Measurements from ENCODE around the gene ACVR1B. TPM values are rescaled to one million over a fixed set of nuclear protein-coding genes. Genes with fewer than 3 reads are reported as not detected.

The ACVR1B gene
- total and polyA plus RNA-seq, 2 of the 8 experiments (the other 6 are each of a cell fraction or from before 2014, with no cell fraction given): 16.0 to 19.2 TPM

GRCh38 chr12:52020539-52021336, 69.2 kb downstream of the ACVR1B start:
- H2BK20ac ChIP-seq (ENCODE audit: low read length): no peak overlapping the region
- H3K56ac ChIP-seq (replicated peaks; ENCODE audit: insufficient read length, low read depth, low read length): no peak overlapping the region
- H3K9me3 ChIP-seq (ENCODE audit: insufficient read depth in 2 of 2, low read depth in 1 of 2, low read length in 1 of 2): no peaks in the 10 kb centered on the region
- 32% methylated on average over 9 of the region's 9 CpGs; no CpG with 5 or more reads in 1 of the 2 experiments for WGBS, 2 experiments (ENCODE audit: extremely low coverage in 1 of 2, insufficient coverage in 1 of 2, insufficient read length in 1 of 2, insufficient replicate concordance in 2 of 2, low coverage in 1 of 2, low lambda C conversion rate in 2 of 2, missing lambda C conversion rate in 1 of 2)
- no peak overlapping the region for H3K4ac ChIP-seq (replicated peaks; ENCODE audit: insufficient read length, low read depth, low read length)
- no peaks in the 10 kb centered on the region for H4K20me1 ChIP-seq (replicated peaks in 1 of 2; ENCODE audit: control insufficient read depth in 1 of 2, insufficient read depth in 2 of 2, low read length in 2 of 2)
- H3K9ac ChIP-seq (replicated peaks in 1 of 4; ENCODE audit: extremely low read depth in 1 of 4, low read depth in 3 of 4, low read length in 3 of 4): no peak overlapping the region
- H4K8ac ChIP-seq (ENCODE audit: extremely low read depth, insufficient read depth, low read length): no peak overlapping the region; the same call in 1 of the 2 replicates
- no peak overlapping the region for H3K23ac ChIP-seq (ENCODE audit: insufficient read length)
- H2BK15ac ChIP-seq (ENCODE audit: low read length): 0 out of 2 replicates have a peak overlapping the region, but pooled peaks have one; percentile 72
- H3K18ac ChIP-seq (ENCODE audit: extremely low read depth, low read length): no peak overlapping the region; the same call in 1 of the 2 replicates
- no peaks in the 10 kb centered on the region for H3K36me3 ChIP-seq (ENCODE audit: control insufficient read depth in 2 of 4, insufficient read depth in 4 of 4, low read length in 3 of 4)
- CTCF ChIA-PET (ENCODE audit: partially characterized antibody): interaction anchor here (0.5 to 22.7 kb wide), 25 partner anchors 10 to 816 kb away, joined by 3 to 1249 read pairs (median 5); partner anchors contain the start of genes ATG101, NR4A1, SMIM41 and TAMALIN
- H3K27ac ChIP-seq (ENCODE audit: low read depth, low read length): no peak overlapping the region
- H4K91ac ChIP-seq (replicated peaks; ENCODE audit: insufficient read length, low read length): no peak overlapping the region
- 0 out of 2 replicates have a peak overlapping the region, but pooled peaks have one; percentile 24 for H2AK5ac ChIP-seq (ENCODE audit: low read depth, low read length)
- H3K14ac ChIP-seq (ENCODE audit: insufficient read length): no peak overlapping the region
- H3K79me1 ChIP-seq (ENCODE audit: low read depth, low read length): no peaks in the 10 kb centered on the region
- no peak overlapping the region for H2BK5ac ChIP-seq (ENCODE audit: low read depth, low read length)
- 0 out of 2 replicates have a peak overlapping the region, but pooled peaks have one; percentile 27 for H2BK12ac ChIP-seq (ENCODE audit: low read depth, low read length)
- H3K79me2 ChIP-seq (ENCODE audit: control insufficient read depth in 1 of 2, insufficient read depth in 2 of 2, low read length in 2 of 2): no peaks in the 10 kb centered on the region
- H4K5ac ChIP-seq (ENCODE audit: insufficient read length, low read depth, low read length): no peak overlapping the region
- FAIRE-seq (peak; percentile 28), DNase-seq (ENCODE audit: low read depth in 1 of 2, low spot score in 2 of 2) (peak; percentile 57 to 86)
- H3K27me3 ChIP-seq (replicated peaks in 1 of 4; ENCODE audit: control insufficient read depth in 3 of 4, extremely low read depth in 1 of 4, insufficient read depth in 3 of 4, low read length in 3 of 4): peaks cover 2 to 39% (median 21%) of the 10 kb centered on the region in 4 experiments
- H2AFZ ChIP-seq (ENCODE audit: low read length): 0 out of 2 replicates have a peak overlapping the region, but pooled peaks have one; percentile 27
- no peak overlapping the region for H2BK120ac ChIP-seq (replicated peaks; ENCODE audit: low read depth, low read length)
- peak overlapping the region; percentile 44 to 49; a peak in 3 of 4 replicates for H3K4me2 ChIP-seq (ENCODE audit: insufficient read depth in 1 of 2, low read depth in 2 of 2, low read length in 2 of 2)
- peaks cover 7% of the 10 kb centered on the region for H3K23me2 ChIP-seq (ENCODE audit: low read depth, low read length)
- peak overlapping the region in 1 of 4 experiments; percentile 39; a peak in 2 of 8 replicates for H3K4me3 ChIP-seq (ENCODE audit: extremely low read depth in 1 of 4, insufficient read depth in 2 of 4, low read depth in 3 of 4, low read length in 4 of 4)
- H3K4me1 ChIP-seq (replicated peaks in 1 of 4; ENCODE audit: control insufficient read depth in 3 of 4, insufficient read depth in 4 of 4, low read length in 3 of 4): peaks cover 0 to 17% (median 5%) of the 10 kb centered on the region in 4 experiments; a peak in 6 of 7 replicates
- POLR2A ChIA-PET (ENCODE audit: partially characterized antibody): interaction anchor here (1.1 to 13.1 kb wide), 7 partner anchors 8 to 60 kb away, joined by 3 to 82 read pairs (median 9); partner anchors contain the start of genes SMIM41 and TAMALIN
- no peak for TF ChIP-seq ZNF274 (IDR thresholded peaks at IDR 0.05; ENCODE audit: borderline replicate concordance, extremely low read depth, low read length)
- TF ChIP-seq TCF12 (IDR thresholded peaks at IDR 0.05; ENCODE audit: low read depth, low read length): 0 out of 2 replicates have a peak, but pooled peaks have one; percentile 24
- TF ChIP-seq YY1 (IDR thresholded peaks at IDR 0.05; ENCODE audit: low read depth, low read length): no peak
- no peak for TF ChIP-seq RFX5 (IDR thresholded peaks at IDR 0.05; ENCODE audit: borderline replicate concordance, low read depth, low read length)
- TF ChIP-seq JUND (IDR thresholded peaks at IDR 0.05; ENCODE audit: low read length): 0 out of 2 replicates have a peak, but pooled peaks have one; percentile 43
- TF ChIP-seq KDM1A (IDR thresholded peaks at IDR 0.05; ENCODE audit: borderline replicate concordance, low read length): no peak
- TF ChIP-seq SUZ12 (IDR thresholded peaks at IDR 0.05; ENCODE audit: low read length): no peak
- TF ChIP-seq CHD2 (IDR thresholded peaks at IDR 0.05; ENCODE audit: low read length): no peak
- TF ChIP-seq TAF7 (optimal IDR thresholded peaks at IDR 0.05; ENCODE audit: borderline replicate concordance, low read depth, low read length): no peak
- no peak for TF ChIP-seq SIX5 (IDR thresholded peaks at IDR 0.05; ENCODE audit: low read depth, low read length)
- no peak for TF ChIP-seq HDAC2 (IDR thresholded peaks at IDR 0.05; ENCODE audit: borderline replicate concordance in 1 of 2, low read depth in 2 of 2, low read length in 2 of 2)
